Nephron (organoid): ENCODE data around the gene CFAP119.

Experiments
- H3K27ac Mint-ChIP-seq, 3 experiments: 2 replicates each; pipeline ENCODE4 v1.8.0; 2020; ENCODE audit warnings: mixed read lengths in 3 of 3, mild to moderate bottlenecking in 2 of 3, moderate library complexity in 1 of 3
- H3K27me3 Mint-ChIP-seq: 2 replicates; pipeline ENCODE4 v1.8.0; 2021; ENCODE audit warnings: low read depth, mild to moderate bottlenecking, moderate library complexity, mixed read lengths
- H3K36me3 Mint-ChIP-seq: 2 replicates; pipeline ENCODE4 v1.8.0; 2020; ENCODE audit warnings: low read depth, mixed read lengths
- H3K4me1 Mint-ChIP-seq: 2 replicates; pipeline ENCODE4 v1.8.0; 2020; ENCODE audit warnings: mixed read lengths
- H3K4me3 Mint-ChIP-seq, 3 experiments: 2 replicates each; pipeline ENCODE4 v1.8.0; 2020; ENCODE audit warnings: mild to moderate bottlenecking in 3 of 3, mixed read lengths in 3 of 3, moderate library complexity in 2 of 3
- H3K9me3 Mint-ChIP-seq: 2 replicates; pipeline ENCODE4 v1.8.0; 2020; ENCODE audit warnings: mixed read lengths
- CTCF ChIP-seq, 3 experiments: fragments of 200-600 bp; sonication (generic); IDR thresholded peaks; one replicate each; pipeline ENCODE4 v1.5.0; 2021; ENCODE audit warnings: antibody characterized with exemption in 3 of 3; ENCODE audit not compliant: unreplicated experiment in 3 of 3

The CFAP119 gene

GRCh38 chr16:30748634-30749445, 13.0 kb downstream of the CFAP119 start:
- TF ChIP-seq CTCF (IDR thresholded peaks at IDR 0.05; ENCODE audit: unreplicated experiment in 3 of 3): no peak
- peak overlapping the region; percentile 95 to 97 (median 96) for H3K4me3 Mint-ChIP-seq
- H3K4me1 Mint-ChIP-seq: no peaks in the 10 kb centered on the region
- no peaks in the 10 kb centered on the region for H3K9me3 Mint-ChIP-seq
- H3K27ac Mint-ChIP-seq: peak overlapping the region in 1 of 3 experiments; percentile 23
- H3K36me3 Mint-ChIP-seq: peaks cover 20% of the 10 kb centered on the region
- no peaks in the 10 kb centered on the region for H3K27me3 Mint-ChIP-seq

GRCh38 chr16:30747799-30748633, 13.8 kb downstream of the CFAP119 start, which contains the start of gene PHKG2:
TSS of gene PHKG2 (plus strand) at chr16:30748425. CDS start at chr16:30748821, 396 bp downstream.
- Mint-ChIP-seq H3K9me3 (no peaks in the 10 kb centered on the region), H3K36me3 (peaks cover 23% of the 10 kb centered on the region), H3K4me3 (peak within 1 kb of the TSS; percentile 95 to 97 (median 96)), H3K4me1 (no peaks in the 10 kb centered on the region), H3K27ac (peak within 1 kb of the TSS; percentile 10 to 73 (median 23)), H3K27me3 (no peaks in the 10 kb centered on the region)
- TF ChIP-seq CTCF (IDR thresholded peaks at IDR 0.05; ENCODE audit: unreplicated experiment in 3 of 3): no peak

GRCh38 chr16:30747331-30747730, 14.5 kb downstream of the CFAP119 start:
- no peaks in the 10 kb centered on the region for H3K4me1 Mint-ChIP-seq
- no peak for TF ChIP-seq CTCF (IDR thresholded peaks at IDR 0.05; ENCODE audit: unreplicated experiment in 3 of 3)
- peak overlapping the region; percentile 95 to 97 (median 96) for H3K4me3 Mint-ChIP-seq
- peak overlapping the region; percentile 10 to 73 (median 23) for H3K27ac Mint-ChIP-seq
- peaks cover 23% of the 10 kb centered on the region for H3K36me3 Mint-ChIP-seq
- no peaks in the 10 kb centered on the region for H3K27me3 Mint-ChIP-seq
- H3K9me3 Mint-ChIP-seq: no peaks in the 10 kb centered on the region

GRCh38 chr16:30746638-30747175, 15.2 kb downstream of the CFAP119 start:
- Mint-ChIP-seq H3K27me3 (no peaks in the 10 kb centered on the region), H3K27ac (no peak overlapping the region), H3K4me3 (peak overlapping the region in 1 of 3 experiments; percentile 97), H3K36me3 (peaks cover 29% of the 10 kb centered on the region), H3K9me3 (no peaks in the 10 kb centered on the region), H3K4me1 (no peaks in the 10 kb centered on the region)
- TF ChIP-seq CTCF (IDR thresholded peaks at IDR 0.05; ENCODE audit: unreplicated experiment in 3 of 3): no peak

GRCh38 chr16:30745082-30745481, 16.8 kb downstream of the CFAP119 start:
- Mint-ChIP-seq H3K27ac (no peak overlapping the region), H3K36me3 (peaks cover 33% of the 10 kb centered on the region), H3K27me3 (no peaks in the 10 kb centered on the region), H3K4me1 (peaks cover 7% of the 10 kb centered on the region), H3K4me3 (peak overlapping the region in 2 of 3 experiments; percentile 39 to 40), H3K9me3 (no peaks in the 10 kb centered on the region)
- TF ChIP-seq CTCF (IDR thresholded peaks at IDR 0.05; ENCODE audit: unreplicated experiment in 3 of 3): no peak
